GM12892 (cell line): ENCODE data around the gene STPG2.

Experiments used
- POLR2AphosphoS5 ChIP-seq: IDR thresholded peaks from 2 replicates; pipeline ENCODE4 v1.6.1; 2011; ENCODE audit warnings: low read depth, low read length, control low read depth
- TAF1 ChIP-seq: IDR thresholded peaks from 2 replicates; pipeline ENCODE4 v1.6.1; 2011; ENCODE audit warnings: low read depth, mild to moderate bottlenecking, control low read depth, low read length, borderline replicate concordance

DNA sequence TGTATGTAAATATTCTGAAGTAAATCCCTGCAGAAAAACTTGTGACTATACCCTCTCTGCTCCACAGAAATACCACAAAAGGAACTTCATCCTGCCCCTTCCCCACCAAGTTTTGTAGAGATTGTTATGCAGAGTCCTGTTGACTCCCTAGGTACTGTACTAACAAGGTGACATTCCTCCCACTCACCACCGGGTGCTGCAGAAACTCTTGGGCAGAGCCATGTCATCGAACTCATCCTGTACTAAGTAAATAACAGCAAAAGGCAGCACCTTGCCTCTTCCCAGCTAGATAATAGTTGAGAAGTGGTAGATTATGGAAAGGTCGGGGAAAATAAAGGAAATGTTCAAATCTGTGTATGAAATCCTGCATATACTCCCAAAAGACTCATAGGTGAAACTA is 233.3 kb downstream of the STPG2 start:
- no peak for TF ChIP-seq POLR2AphosphoS5
- TF ChIP-seq TAF1 = no peak
